Endothelial cell of umbilical vein (primary cell): ENCODE data around the gene SEZ6L.

Experiments
- EZH2 ChIP-seq: IDR thresholded peaks from 2 replicates; pipeline ENCODE4 v1.6.1; 2012; ENCODE audit warnings: borderline replicate concordance, low read depth, mild to moderate bottlenecking, moderate library complexity, low read length, inconsistent platforms; ENCODE audit not compliant: severe bottlenecking
- FOS ChIP-seq: IDR thresholded peaks from 2 replicates; pipeline ENCODE4 v1.6.1; 2011; ENCODE audit warnings: mild to moderate bottlenecking, low read length, moderate library complexity, borderline replicate concordance; ENCODE audit not compliant: insufficient read depth
- GATA2 ChIP-seq: IDR thresholded peaks from 2 replicates; pipeline ENCODE4 v1.7.0; 2011; ENCODE audit warnings: low read depth, mild to moderate bottlenecking, moderate library complexity, mixed read lengths, low read length; ENCODE audit not compliant: insufficient read length, insufficient read depth
- JUN ChIP-seq: IDR thresholded peaks from 2 replicates; pipeline ENCODE4 v1.6.1; 2011; ENCODE audit warnings: borderline replicate concordance, low read depth; ENCODE audit not compliant: insufficient read length, insufficient read depth
- MYC ChIP-seq: IDR thresholded peaks from one replicate; pipeline ENCODE4 v1.6.1; 2011; ENCODE audit warnings: mild to moderate bottlenecking, low read depth, low read length
- POLR2A ChIP-seq: IDR thresholded peaks from 2 replicates; pipeline ENCODE4 v1.6.1; 2012; ENCODE audit warnings: low read depth, mild to moderate bottlenecking, control low read depth, low read length
- POLR2AphosphoS5 ChIP-seq: IDR thresholded peaks from 2 replicates; pipeline ENCODE4 v1.6.1; 2012; ENCODE audit warnings: low read depth, mild to moderate bottlenecking, control low read depth, low read length, moderate library complexity; ENCODE audit not compliant: insufficient read depth
- TF ChIP-seq, protein P1 (sequence below), 2 donors: IDR thresholded peaks; 1 replicate in 1 of 2; 2 replicates in 1 of 2; pipeline ENCODE4 v1.5.1; 2011; ENCODE audit warnings: low read length in 2 of 2, mild to moderate bottlenecking in 2 of 2, moderate library complexity in 2 of 2, control low read depth in 1 of 2, inconsistent platforms in 1 of 2, low read depth in 1 of 2; ENCODE audit not compliant: insufficient read depth in 1 of 2; ENCODE audit errors: extremely low read depth in 1 of 2
- TF ChIP-seq, protein P2 (sequence below): IDR thresholded peaks from 2 replicates; pipeline ENCODE4 v1.6.1; 2011; ENCODE audit not compliant: insufficient read depth, insufficient read length

DNA sequence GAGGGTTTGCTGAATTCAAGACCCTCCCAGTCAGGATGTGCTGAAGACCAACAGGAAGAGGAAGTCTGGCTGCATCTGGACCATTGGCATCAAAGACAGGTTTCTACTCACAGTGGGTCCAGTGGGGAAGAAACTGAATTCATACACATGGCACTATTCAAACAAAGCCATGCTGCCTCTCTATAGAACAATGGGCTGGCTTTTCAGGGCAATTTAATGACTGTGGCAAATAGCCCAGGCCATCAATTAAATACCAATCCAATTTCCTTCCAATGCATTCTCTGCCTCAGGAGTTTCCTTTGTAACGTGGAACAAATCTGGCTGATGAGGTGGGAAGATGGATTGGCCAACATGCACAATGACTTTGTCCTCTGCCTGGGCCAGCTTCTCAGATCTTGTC lies 98.6 kb downstream of the SEZ6L start:
- TF ChIP-seq POLR2AphosphoS5 (no peak), EZH2 (no peak), POLR2A (no peak), JUN (no peak), GATA2 (no peak), FOS (no peak), MYC (no peak)
- TF ChIP-seq, protein P1, sequence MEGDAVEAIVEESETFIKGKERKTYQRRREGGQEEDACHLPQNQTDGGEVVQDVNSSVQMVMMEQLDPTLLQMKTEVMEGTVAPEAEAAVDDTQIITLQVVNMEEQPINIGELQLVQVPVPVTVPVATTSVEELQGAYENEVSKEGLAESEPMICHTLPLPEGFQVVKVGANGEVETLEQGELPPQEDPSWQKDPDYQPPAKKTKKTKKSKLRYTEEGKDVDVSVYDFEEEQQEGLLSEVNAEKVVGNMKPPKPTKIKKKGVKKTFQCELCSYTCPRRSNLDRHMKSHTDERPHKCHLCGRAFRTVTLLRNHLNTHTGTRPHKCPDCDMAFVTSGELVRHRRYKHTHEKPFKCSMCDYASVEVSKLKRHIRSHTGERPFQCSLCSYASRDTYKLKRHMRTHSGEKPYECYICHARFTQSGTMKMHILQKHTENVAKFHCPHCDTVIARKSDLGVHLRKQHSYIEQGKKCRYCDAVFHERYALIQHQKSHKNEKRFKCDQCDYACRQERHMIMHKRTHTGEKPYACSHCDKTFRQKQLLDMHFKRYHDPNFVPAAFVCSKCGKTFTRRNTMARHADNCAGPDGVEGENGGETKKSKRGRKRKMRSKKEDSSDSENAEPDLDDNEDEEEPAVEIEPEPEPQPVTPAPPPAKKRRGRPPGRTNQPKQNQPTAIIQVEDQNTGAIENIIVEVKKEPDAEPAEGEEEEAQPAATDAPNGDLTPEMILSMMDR (IDR thresholded peaks at IDR 0.05; ENCODE audit: extremely low read depth in 1 of 2, insufficient read depth in 1 of 2, low read depth in 1 of 2, low read length in 2 of 2): no peak
- TF ChIP-seq, protein P2, sequence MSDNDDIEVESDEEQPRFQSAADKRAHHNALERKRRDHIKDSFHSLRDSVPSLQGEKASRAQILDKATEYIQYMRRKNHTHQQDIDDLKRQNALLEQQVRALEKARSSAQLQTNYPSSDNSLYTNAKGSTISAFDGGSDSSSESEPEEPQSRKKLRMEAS: no peak
